HG02981 (cell line): ENCODE measurements around the gene ELK3.

Experiments used
- ATAC-seq: cut with Tn5 transposase; IDR thresholded peaks from one replicate; pipeline ENCODE4 v1.9.1; 2021; ENCODE audit warnings: mild to moderate bottlenecking, moderate library complexity; ENCODE audit not compliant: unreplicated experiment

Gene ELK3

DNA sequence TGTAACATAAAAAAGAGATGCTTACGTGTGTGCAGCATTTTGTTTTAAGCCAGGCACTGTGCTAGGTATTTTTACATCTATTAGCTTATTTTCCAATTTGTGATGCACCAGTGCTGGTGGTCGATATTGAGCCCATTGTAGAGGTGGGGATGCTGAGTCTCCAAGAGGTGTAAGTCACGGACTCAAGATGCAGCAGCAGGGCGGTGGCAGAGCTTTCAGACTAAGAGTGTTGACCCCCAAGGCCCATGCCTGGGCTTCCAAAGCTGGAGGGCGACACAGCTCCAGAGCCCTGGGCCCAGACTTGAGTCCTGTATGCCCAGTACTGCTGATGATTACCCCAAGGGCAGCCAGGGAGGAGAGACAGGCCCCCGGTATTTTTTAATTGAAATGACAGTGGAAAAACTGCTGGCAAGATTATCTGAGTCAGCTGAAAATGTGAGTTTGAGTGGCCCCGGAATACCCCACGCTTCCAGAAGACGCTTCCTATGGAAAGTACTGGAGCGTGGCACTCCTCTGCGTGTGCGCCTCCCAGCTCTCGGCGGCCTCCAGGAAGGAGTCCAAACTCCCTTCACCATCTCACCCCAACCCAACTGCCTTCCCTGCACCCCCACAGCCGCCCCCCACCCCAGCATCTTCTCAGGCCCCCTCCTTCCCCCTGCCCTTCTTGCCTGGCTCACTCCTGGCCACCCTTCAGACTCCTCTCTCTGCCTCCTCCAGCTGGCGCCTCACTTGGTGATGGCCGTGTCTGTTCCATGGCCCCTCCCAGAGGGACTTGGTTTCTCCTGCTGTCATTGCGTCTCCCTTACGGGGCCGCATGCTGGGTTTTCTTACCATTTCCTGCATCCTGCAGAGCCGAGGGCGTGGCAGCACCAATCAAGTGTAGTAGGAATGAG is 40.7 kb downstream of the ELK3 start:
- no peak for ATAC-seq

DNA sequence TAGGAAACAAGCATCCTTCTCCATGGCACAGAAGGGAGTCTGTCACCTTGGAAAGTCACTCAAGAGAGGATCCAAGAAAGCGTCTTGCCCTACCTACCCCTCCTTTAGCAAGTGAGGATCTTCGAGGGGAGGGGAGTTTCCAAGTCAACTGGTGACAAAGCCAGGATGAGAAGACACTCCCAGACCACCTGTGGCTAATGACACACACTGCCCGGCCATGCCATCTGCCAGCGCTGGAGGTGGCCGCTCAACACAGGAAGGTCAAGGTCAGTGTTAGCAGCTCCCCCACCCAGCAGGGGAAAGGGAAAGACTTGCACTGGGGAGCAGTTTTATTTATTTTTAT is 41.3 kb downstream of the ELK3 start:
- no peak for ATAC-seq

DNA sequence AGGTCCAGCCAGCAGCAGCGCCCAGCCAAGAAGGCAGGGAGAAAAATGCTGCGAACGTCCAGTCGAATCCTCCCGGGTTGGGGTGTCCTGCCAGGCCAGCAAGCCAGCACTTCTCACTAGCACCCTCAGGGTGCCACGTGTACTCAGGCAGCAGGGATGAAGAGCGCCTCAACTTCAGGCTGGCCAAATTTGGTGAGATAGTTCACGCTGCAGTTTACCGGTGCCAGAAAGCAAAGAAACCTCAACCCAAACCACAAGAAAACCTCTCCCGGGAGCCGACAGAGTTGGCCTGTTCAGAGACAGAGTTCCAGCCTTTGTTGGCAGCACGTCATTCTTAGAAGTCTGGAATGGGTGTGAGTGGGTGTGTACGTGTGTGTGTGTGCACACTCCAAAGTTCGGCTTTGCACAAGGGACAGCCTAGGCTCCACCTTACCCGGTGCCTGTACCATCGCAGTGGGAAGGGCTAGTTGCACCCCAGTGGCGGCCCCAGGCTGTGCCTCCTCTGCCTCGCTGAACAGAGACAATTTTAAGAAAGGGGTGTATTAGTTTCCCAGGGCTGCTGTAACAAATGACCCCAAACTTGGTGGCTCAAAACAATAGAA is 42.1 kb downstream of the ELK3 start:
- ATAC-seq, result no peak

DNA sequence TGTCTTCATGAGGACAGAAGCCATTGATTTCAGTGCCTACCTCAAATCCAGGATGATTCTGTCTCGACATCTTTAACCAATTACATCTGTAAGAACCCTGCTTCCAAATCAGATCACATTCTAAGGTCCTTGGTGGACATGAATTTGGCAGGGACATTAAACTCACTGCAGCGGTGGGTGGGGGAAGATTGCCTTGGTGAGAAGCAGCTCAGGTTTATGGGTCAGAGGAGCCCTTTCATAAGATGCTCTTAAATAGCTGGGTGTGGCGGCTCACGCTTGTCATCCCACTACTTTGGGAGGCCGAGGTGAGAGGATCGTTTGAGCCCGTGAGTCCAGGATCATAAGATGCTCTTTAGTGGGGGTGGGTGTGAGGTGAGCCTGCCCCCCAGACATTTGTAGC is 42.9 kb downstream of the ELK3 start:
- ATAC-seq, result no peak

DNA sequence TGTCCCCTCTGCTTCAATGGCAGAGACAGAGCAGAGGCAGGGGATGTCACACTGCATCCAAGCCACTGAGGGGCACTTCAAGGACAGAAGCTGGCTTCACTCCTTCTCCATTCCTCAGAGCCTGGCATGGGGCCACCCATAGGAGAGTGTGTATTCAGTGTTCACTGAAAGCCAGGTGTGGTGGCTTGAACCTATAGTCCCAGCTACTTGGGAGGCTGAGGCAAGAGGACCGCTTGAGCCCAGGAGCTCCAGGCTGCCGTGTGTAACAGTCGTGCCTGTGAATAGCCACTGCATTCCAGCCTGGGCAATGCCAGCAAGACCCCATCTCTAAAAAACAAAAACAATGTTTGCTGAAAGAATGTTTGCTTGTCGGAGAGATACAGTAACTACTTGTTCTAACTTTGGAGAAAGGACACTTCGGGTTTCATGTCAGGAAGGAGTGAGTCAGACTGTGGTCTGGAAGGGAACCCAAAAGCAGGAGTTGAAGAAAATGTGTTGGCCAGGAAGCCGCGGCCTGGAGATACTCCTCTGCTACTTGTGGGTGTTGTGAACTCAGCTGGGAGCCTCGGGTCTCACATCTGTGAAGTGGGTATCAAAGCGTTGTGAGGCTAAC is 43.4 kb downstream of the ELK3 start:
- ATAC-seq, result no peak

DNA sequence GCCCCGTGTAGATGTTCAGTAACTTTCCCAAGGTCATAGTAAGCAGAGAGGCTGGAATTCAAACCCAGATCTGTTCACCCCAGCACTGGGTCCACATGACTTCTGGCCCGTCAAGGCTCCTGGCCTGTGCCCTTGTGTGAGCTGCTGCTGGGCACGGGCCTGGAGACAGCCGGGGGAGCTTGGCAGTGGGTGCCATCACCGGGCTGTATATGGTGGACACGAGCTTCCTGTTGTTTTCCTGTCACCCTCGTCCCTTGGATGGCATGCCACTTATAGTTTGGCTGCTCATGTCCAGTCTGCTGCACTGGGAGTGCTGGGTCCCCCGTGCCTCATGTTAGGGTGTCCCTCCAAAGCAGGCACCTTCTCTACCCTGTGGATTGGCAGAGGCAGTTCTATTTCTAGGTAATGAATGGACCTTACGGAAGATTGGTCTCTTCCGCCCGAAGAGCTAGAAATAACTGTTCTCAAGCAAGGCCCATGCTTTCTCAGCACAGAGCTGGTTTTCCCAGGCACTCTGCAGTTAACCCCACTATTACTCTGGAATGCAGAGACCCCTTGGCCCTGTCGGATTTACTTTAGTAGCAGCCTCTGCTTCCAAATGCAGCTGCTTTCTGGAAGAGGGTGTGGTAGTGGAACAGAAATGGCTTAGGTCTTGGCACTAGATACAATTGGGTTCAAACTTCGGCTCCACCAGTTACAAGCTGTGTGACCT is 44.3 kb downstream of the ELK3 start:
- ATAC-seq, result no peak

DNA sequence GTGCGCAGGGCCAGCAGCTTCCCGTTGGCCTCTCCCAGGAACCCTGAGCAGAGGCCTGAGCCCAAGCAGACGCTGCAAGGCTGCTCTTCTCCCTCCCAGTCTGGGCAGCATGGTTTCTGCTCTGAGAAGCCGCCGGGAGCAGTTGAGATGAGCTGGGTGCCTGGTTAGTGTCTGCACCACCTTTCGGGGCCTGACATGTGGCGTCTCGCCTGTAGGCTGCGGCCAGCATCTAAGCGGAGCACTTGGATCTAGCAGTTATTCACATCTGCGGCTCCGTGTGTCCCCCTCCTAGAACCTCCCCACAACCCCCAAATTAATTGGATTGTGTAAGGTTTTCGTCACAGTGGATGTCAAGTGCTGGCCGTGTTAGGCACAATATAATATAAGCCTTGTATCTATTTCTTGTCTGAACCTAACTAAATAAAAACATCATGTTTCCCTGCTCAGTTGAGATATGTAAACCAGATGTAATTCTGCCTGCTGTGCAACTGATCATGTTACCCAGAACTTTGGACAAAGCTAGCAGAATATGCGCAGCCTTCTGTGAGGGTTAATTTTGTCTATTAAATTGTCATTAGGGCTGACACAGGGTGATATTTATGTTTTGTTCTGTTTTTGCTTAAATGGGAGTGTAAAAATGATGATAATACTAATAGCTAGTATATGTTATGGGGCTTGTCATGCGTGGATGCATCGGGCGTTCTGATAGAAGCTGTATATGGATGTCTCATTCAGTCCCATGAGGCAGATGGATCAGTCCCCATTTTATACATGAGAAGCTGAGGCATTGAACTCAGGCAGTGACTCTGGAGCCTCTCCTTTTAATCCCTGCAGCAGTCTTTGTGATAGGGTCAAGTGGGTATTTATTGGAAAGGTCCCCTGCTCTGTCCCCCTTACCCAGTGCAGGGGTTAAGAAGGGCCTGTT is 45.8 kb downstream of the ELK3 start:
- ATAC-seq, result no peak

DNA sequence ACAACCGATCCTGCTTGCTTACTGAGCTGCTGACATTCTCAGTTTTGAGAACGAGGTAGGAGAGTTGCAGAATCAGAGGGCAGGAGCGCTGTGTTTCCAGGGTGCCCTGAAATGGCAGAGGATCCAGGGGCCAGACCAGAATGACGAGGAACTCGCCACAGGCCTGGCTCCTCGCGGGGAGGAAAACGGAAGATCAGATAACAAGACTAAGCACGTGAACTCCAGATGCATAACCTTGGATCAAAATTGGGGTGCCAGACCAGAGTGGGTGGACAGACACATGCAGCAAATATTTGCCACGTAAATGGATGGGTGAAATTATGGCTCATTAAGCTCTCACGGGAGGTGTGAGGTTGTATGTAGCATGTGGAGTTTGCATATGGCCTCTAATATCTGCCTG is 46.5 kb downstream of the ELK3 start:
- ATAC-seq, result no peak

DNA sequence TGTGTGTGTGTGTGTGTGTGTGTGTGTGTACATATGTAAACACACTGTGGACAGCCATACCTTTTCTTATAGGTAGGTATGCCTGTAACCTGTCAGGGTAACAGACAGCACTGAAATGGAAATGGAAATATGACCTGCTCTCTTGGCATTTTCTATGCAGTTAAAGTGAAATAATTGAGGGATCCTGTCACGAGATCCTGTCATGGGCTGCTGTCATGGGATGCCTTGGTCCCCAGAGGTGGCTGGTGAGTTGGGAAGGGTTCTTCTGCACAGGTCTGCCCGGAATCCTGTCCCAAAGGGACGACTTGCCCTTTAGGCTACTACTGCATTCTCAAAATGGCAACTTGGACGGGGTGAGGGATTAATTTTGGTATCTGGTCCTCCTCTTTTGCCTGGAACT is 47.3 kb downstream of the ELK3 start:
- no peak for ATAC-seq

DNA sequence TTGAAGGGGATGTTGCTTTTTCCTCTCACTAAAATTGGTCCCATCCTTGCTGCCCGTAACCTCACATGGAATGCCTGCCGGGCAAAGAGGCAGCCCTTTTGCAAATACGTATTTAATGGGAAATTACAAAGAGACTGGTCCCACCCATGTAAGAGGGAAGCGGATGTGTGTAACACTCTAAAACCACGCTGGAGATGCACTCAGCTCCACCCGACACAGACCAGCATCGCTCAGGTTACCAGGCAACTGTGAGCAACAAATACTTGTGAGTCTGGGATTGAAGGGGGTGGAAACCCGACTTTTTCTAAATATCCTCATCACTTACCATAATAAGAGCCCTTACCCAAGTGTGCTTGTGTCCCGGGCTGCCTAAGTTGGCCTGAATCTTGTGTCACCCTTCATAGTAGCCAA is 47.7 kb downstream of the ELK3 start:
- no peak for ATAC-seq

DNA sequence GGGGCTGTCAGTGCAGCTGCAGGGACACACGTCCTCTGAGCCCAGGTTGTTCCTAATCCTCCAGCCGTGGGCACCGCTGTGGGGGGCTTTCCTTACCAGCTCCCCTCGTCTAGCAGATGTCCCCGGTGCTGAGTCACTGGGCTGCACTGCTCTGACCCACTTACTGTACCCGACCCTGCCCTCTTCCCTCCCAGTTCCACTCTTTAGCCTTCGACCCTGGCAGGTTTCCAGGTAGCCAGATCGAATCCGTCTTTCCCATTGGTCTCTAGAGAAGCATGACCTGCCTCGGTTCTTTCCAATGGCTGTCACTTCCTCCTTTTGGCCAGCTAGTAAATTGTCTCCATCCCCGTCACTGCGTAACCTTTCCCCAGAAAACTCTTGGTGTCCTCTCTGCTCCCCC is 48.4 kb downstream of the ELK3 start:
- ATAC-seq, result no peak

DNA sequence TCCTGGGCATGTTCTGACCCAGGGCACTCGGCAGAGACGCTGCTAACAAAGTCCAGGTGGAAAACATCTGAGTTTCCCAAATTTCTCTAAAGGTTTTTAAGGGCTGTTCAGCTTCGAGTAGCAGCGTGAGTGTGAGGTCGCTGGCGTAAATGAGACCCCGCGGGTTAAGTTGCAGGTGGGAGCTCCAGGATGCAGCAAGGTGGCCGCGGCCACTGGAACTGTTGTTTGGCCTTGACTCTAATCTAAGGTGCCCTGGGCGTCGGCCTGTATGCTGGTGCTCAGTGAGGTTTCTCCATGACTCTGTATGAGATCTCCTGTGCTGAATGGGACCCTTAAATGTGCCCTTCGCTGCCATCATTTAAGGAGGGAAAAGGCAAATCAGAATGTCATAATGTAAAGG is 50.7 kb downstream of the ELK3 start:
- ATAC-seq, result no peak

DNA sequence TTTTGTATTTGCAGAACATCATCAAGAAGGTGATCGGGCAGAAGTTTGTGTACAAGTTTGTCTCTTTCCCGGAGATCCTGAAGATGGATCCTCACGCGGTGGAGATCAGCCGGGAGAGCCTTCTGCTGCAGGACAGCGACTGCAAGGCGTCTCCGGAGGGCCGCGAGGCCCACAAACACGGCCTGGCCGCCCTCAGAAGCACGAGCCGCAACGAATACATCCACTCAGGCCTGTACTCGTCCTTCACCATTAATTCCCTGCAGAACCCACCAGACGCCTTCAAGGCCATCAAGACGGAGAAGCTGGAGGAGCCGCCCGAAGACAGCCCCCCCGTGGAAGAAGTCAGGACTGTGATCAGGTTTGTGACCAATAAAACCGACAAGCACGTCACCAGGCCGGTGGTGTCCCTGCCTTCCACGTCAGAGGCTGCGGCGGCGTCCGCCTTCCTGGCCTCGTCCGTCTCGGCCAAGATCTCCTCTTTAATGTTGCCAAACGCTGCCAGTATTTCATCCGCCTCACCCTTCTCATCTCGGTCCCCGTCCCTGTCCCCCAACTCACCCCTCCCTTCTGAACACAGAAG is 52.8 kb downstream of the ELK3 start:
- no peak for ATAC-seq

DNA sequence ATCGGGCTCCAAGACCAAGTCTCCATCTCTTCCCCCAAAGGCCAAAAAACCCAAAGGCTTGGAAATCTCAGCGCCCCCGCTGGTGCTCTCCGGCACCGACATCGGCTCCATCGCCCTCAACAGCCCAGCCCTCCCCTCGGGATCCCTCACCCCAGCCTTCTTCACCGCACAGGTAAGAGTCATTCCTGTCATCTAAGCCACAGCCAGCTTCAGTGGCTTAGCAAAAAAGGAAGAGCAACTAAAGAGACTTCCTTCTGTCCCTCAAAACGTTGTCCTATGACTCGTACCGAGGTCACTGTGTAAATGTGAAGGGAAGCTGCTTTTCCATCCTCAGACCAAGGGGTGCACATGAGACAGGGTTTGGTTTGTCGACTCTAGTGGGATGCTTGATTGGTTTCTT is 53.4 kb downstream of the ELK3 start:
- ATAC-seq, result no peak

DNA sequence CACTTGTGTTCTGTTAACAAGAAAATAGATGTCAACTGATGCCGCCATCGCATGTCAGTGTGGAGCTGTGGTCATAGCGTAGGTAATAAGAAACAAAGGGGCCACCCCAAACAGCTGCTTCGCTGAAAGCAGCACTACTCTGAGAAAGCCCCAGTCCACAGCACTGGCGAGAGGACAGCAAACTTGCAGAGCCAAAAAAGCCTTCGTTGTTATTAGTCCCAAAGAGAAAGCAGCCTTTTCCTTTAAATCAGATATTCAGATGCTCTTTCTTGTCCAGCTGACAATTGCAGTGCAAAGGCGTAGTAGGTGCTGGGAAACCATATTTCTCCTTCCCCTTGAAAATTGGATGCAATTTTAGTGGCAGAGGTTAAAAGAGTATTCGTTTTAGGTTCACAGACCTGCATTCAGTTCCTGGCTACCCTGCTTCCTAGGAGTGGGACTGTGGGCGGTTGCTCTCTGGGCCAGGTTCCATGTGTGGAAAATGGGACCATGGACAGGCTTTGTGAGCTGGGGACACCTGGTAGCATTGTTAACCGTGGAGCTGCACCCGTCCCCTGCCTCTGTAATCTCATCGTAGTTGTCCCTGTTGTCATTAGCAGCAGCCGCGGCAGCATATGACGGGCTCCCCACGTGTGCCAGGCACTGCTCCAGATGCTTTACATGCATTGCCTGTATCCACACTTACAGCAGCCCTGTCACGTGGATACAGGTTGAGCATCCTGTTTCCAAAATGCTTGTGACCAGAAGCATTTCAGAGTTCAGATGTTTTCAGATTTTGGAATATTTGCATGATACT is 54.2 kb downstream of the ELK3 start:
- ATAC-seq, result no peak

DNA sequence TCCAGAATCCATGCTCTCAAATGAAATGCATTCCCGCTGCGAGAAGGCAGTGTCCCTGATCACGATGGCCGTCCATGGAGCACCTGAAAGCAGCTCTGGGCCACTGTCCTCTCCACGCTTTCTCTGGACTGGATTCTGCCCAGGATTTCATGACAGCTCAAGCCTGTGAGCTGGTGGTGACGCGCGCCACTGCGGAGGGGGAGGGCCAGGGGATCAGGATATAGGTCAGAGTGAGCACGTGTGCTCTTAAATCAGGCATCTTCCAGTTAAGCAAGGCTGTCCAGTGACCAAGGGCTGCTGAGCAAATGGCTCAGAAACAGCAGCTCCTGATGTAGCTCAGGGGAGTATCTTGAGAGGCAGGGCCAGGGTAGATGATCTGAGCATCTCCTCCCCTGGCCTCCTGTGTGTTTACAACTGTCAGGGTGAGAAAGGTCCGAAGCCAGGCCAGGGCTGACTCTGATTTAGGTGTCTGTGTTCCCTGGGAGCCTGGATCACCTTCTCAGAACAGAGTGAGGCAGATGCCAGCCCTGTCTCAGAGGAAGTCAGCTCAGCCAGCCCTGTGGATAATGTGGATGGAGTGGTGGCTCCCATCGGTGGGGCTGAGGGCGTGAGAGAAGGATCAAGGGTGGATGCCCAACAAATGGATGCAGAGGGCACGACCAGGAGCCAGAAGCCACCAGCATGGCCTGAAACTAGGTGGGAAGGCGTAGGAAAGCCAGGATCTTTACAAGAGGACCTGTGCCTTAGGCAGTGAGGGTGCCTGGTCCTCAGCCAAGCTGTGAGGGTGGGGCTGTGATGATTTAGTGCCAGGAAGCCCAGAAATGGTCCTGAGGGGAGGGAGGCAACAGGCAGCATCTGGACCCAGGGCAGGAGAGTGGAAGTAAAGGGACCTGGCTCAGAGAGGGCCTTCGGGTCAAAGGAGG is 55.3 kb downstream of the ELK3 start:
- ATAC-seq, result no peak

DNA sequence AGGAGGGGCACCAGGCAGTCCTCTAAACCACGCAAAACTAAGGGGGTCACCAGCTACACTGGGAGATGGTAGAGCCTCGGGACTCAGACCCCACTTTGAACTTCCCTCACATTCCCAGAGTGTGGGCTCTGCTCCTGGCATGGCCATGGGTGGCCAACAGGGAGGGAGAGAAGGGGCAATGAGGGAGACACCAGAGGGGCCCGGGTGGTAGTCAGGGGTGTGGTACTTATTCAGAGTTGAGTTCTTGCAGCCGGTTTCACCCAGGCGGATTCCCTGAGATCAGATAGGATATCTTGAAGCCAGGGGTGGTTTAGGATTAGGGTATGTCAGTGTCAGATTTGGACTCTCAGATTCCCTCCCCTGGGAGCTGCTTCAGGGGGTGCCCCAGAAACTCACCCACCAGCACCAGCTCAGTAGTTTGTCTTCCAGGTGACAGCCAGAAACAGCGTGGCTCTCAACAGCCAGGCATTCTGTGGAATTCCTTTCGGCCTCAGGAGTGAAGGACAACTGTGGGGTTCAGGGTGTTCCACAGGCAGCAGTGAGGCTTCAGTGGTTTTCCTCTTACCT is 56.0 kb downstream of the ELK3 start:
- ATAC-seq, result no peak

DNA sequence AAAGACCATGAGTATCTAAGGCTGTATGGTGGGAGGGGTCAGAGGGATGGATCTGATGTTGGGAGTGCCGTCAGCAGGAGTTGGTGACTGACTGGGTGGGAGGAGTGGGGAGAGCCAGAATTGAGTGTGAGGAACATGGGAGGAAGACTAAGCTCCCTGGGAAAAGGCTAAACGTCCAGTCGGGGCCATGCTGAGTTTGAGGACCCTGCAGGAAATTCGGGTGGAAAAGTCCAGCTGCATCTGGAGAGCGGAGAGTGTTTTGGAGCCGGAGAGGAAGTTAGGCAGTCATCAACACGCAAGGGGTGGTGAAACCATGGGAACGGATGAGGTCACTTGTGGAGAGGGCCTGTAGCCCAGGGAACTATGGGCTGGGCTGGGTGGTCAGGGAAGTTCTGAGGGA is 60.9 kb downstream of the ELK3 start:
- no peak for ATAC-seq
